Neuronal stem cell (in vitro differentiated cells): Measurements from ENCODE around the gene LAMC3.

Experiments used
- DNase-seq: peaks from one replicate; pipeline ENCODE4 v3.0.0-alpha.2; 2013; ENCODE audit warnings: low spot score
- H2AFZ ChIP-seq: one replicate; pipeline ENCODE4 v1.6.1; 2013; ENCODE audit warnings: mild to moderate bottlenecking, low read length, inconsistent platforms
- H2AK5ac ChIP-seq: 2 replicates; pipeline ENCODE4 v1.6.1; 2013; ENCODE audit warnings: low read depth, mild to moderate bottlenecking, inconsistent platforms, low read length, moderate library complexity, mixed read lengths
- H2BK120ac ChIP-seq: 2 replicates; pipeline ENCODE4 v1.6.1; 2013; ENCODE audit warnings: low read depth, mild to moderate bottlenecking, inconsistent platforms, low read length, moderate library complexity, mixed read lengths
- H2BK12ac ChIP-seq: one replicate; pipeline ENCODE4 v1.6.1; 2013; ENCODE audit warnings: low read length, inconsistent platforms
- H2BK15ac ChIP-seq: 2 replicates; pipeline ENCODE4 v1.6.1; 2013; ENCODE audit warnings: mild to moderate bottlenecking, low read length, inconsistent platforms, mixed read lengths
- H2BK5ac ChIP-seq: one replicate; pipeline ENCODE4 v1.6.1; 2013; ENCODE audit warnings: inconsistent platforms, mild to moderate bottlenecking, low read length, moderate library complexity
- H3K14ac ChIP-seq: one replicate; pipeline ENCODE4 v1.6.1; 2013; ENCODE audit warnings: low read length, inconsistent platforms
- H3K18ac ChIP-seq: 2 replicates; pipeline ENCODE4 v1.6.1; 2013; ENCODE audit warnings: low read length, inconsistent platforms
- H3K23ac ChIP-seq: 2 replicates; pipeline ENCODE4 v1.6.1; 2013; ENCODE audit warnings: low read depth, mild to moderate bottlenecking, mixed read lengths, low read length, inconsistent platforms; ENCODE audit not compliant: poor library complexity
- H3K27ac ChIP-seq: replicated peaks from 3 replicates; pipeline ENCODE4 v1.5.1; 2013; ENCODE audit warnings: low read length, inconsistent platforms
- H3K27me3 ChIP-seq, 3 experiments: 2 replicates each; pipeline ENCODE4 v1.6.1; 2013; ENCODE audit warnings: low read length in 3 of 3, mild to moderate bottlenecking in 2 of 3, inconsistent platforms in 1 of 3, low read depth in 1 of 3, mixed read lengths in 1 of 3, moderate library complexity in 1 of 3; ENCODE audit not compliant: control insufficient read depth in 3 of 3, insufficient read depth in 3 of 3
- H3K36me3 ChIP-seq, 2 donors: replicated peaks in 1 of 2; 2 replicates each; pipeline ENCODE4 v1.6.1; 2013; ENCODE audit warnings: low read length in 2 of 2; ENCODE audit not compliant: control insufficient read depth in 2 of 2, insufficient read depth in 2 of 2
- H3K4ac ChIP-seq: 2 replicates; pipeline ENCODE4 v1.6.1; 2013; ENCODE audit warnings: inconsistent platforms, mild to moderate bottlenecking, low read length, moderate library complexity
- H3K4me1 ChIP-seq, 2 donors: 1 replicate in 1 of 2; 2 replicates in 1 of 2; pipeline ENCODE4 v1.6.1; 2013; ENCODE audit warnings: low read length in 2 of 2, low read depth in 1 of 2; ENCODE audit not compliant: control insufficient read depth in 2 of 2, insufficient read depth in 1 of 2
- H3K4me2 ChIP-seq: one replicate; pipeline ENCODE4 v1.6.1; 2013; ENCODE audit warnings: mild to moderate bottlenecking, low read length, inconsistent platforms; ENCODE audit not compliant: insufficient read depth, poor library complexity, severe bottlenecking
- H3K4me3 ChIP-seq, 2 donors: 2 replicates each; pipeline ENCODE4 v1.5.1; 2013; ENCODE audit warnings: low read length in 2 of 2, mild to moderate bottlenecking in 2 of 2, inconsistent platforms in 1 of 2, moderate library complexity in 1 of 2
- H3K79me1 ChIP-seq: one replicate; pipeline ENCODE4 v1.6.1; 2013; ENCODE audit warnings: low read depth, mild to moderate bottlenecking, inconsistent platforms, low read length, moderate library complexity
- H3K9ac ChIP-seq: one replicate; pipeline ENCODE4 v1.6.1; 2013; ENCODE audit warnings: mild to moderate bottlenecking, low read depth, low read length, inconsistent platforms; ENCODE audit not compliant: poor library complexity
- H3K9me3 ChIP-seq, 2 donors: replicated peaks in 1 of 2; 2 replicates each; pipeline versions ENCODE3 to v1.6.1; 2013; ENCODE audit warnings: low read length in 2 of 2, mild to moderate bottlenecking in 2 of 2, inconsistent platforms in 1 of 2, low read depth in 1 of 2, mixed read lengths in 1 of 2, moderate library complexity in 1 of 2; ENCODE audit not compliant: control insufficient read depth in 2 of 2, insufficient read depth in 1 of 2
- H4K8ac ChIP-seq: one replicate; pipeline ENCODE4 v1.6.1; 2013; ENCODE audit warnings: low read depth, mild to moderate bottlenecking, inconsistent platforms, low read length, moderate library complexity
- H4K91ac ChIP-seq: one replicate; pipeline ENCODE4 v1.6.1; 2013; ENCODE audit warnings: low read length, low read depth, mild to moderate bottlenecking, inconsistent platforms; ENCODE audit not compliant: poor library complexity
- WGBS, 2 donors: extraction: QIAGEN DNeasy Blood & Tissue Kit; methylation state at CpG; one replicate each; pipeline ENCODE4 v1.1.7; 2013; ENCODE audit warnings: missing lambda C conversion rate in 2 of 2, mixed read lengths in 1 of 2; ENCODE audit not compliant: insufficient read length in 2 of 2, insufficient replicate concordance in 1 of 2; ENCODE audit errors: extremely low coverage in 2 of 2; 5-methylcytosine and 5-hydroxymethylcytosine counted together

Gene LAMC3

DNA sequence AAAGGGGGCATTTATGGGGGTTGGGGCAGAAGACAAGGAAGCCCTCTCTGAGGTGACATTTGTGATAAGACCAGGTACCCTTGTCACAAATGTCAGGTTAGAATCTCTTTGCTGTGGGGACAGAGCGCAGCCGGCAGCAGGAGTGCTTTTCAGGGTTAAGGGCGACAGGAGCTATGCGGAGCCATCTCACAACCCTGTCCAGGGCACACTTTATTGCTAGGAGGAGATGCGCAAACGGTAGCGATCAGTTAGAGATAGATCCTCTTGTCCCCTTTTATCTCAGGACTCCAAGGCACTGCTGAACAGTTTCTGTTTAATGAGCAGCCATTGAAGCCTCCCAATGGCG is 438 bp upstream of the LAMC3 start:
- no peak overlapping the region for H2BK5ac ChIP-seq
- H3K23ac ChIP-seq: peak overlapping the region; percentile 6
- H3K4me3 ChIP-seq: no peak overlapping the region
- H3K14ac ChIP-seq: no peak overlapping the region
- no peak overlapping the region for H3K9ac ChIP-seq
- no peak for DNase-seq
- no peak overlapping the region for H2BK120ac ChIP-seq
- peaks cover 4% of the 10 kb centered on the region in 2 donors for H3K9me3 ChIP-seq
- H2AK5ac ChIP-seq: no peak overlapping the region
- no peak overlapping the region for H4K8ac ChIP-seq
- peaks cover 10 to 41% (median 26%) of the 10 kb centered on the region in 3 experiments for H3K27me3 ChIP-seq
- H3K18ac ChIP-seq: no peak overlapping the region
- H3K4me2 ChIP-seq: no peak overlapping the region
- peak overlapping the region; percentile 64 for H2AFZ ChIP-seq
- H3K4ac ChIP-seq: no peak overlapping the region
- no peak overlapping the region for H2BK12ac ChIP-seq
- no peak overlapping the region for H3K27ac ChIP-seq
- WGBS, 2 donors: no CpG with 5 or more reads among the region's 8 CpGs
- no peak overlapping the region for H4K91ac ChIP-seq
- no peak overlapping the region for H2BK15ac ChIP-seq
- no peaks in the 10 kb centered on the region for H3K79me1 ChIP-seq
- no peaks in the 10 kb centered on the region for H3K36me3 ChIP-seq
- H3K4me1 ChIP-seq: peaks cover 12 to 16% of the 10 kb centered on the region in 2 donors

DNA sequence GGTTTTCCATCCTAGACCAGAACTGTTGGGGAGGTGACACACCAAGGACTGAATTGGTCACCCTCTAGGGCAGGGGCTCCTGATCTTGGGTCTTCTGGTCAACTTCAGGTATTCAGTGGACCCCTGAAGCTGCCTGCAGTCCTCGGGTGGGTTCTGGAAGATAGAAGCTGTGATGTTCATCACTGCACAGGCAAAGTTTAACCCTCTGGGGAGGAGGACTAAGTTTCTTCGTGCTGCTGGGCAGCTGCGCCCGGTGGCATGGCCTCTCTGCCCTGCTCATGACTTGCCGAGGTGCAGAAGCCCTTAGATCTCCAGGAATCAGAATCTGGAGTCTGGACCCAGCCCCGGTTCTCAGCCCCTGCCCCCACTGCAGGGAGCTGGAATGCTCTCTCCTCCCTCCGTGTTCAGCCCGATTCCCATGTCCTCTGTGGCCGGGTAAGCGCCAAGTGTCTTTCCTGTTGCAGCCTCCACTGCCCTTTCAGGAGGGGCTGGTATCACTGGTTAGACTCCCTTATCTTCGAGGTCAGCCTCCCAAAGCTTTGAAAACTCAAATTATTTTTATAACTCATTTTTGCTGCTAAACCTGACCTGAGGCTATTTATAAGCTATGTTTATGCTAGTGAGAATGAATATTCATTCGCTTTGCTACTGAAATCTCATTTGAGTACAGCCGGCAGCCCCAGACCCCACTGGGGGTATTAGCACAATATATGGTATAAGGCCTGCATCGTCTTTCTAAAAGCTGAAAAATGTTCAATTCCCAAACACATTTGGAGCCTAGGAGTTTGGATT is 1.7 kb downstream of the LAMC3 start:
- Histone ChIP-seq H3K9ac (no peak overlapping the region), H3K27ac (no peak overlapping the region), H2AK5ac (peak overlapping the region; percentile 5), H3K4me2 (no peak overlapping the region), H2AFZ (no peak overlapping the region), H3K4ac (no peak overlapping the region), H3K23ac (peak overlapping the region; percentile 100), H4K91ac (no peak overlapping the region), H3K4me1 (peaks cover 12 to 16% of the 10 kb centered on the region in 2 donors), H3K9me3 (peaks cover 0 to 2% of the 10 kb centered on the region in 2 donors), H3K18ac (no peak overlapping the region), H2BK15ac (no peak overlapping the region), H3K4me3 (no peak overlapping the region), H4K8ac (no peak overlapping the region), H2BK120ac (no peak overlapping the region), H3K79me1 (no peaks in the 10 kb centered on the region), H2BK12ac (no peak overlapping the region), H3K36me3 (no peaks in the 10 kb centered on the region), H3K14ac (peak overlapping the region; percentile 17), H3K27me3 (peaks cover 10 to 51% (median 26%) of the 10 kb centered on the region in 3 experiments), H2BK5ac (peak overlapping the region; percentile 75)
- WGBS, 2 donors: no CpG with 5 or more reads among the region's 14 CpGs
- no peak for DNase-seq

DNA sequence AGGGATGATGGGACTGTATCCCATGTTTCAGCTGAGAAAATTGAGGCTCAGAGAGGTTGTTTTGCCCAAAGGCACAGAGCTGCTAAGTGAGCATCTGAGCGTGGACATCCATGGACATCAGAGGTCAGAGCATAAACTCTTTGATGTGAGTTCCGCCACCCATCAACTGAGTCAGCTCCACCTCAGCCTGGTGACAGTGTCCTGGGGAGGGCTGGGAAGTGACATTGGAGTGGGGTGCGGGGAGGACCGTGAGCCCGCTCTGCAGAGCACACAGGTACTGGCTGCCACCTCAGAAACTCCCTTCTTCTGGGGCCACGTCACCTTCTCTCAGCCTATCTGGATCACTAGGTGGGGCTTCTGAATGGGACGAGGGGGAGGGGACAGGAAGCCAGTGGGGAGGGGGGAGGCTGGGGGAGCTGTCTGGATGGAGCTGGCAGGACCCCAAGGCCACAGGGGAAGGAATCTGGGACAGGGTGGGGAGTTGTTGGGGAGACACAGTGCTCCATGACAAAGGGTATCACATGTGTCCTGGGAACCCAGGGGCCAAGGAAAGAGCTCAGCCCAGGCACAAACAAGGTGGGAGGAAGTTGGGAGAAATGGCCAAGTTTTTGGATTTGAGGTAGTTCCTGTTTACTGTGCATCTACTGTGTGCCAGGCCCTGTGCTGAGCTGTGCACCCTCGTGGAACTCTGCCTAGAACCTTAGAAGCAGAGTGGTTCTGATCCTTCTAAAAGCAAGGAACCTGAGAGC is 2.5 kb downstream of the LAMC3 start:
- H3K23ac ChIP-seq: peak overlapping the region; percentile 100
- H3K4me3 ChIP-seq: no peak overlapping the region
- peaks cover 4 to 5% of the 10 kb centered on the region in 2 donors for H3K9me3 ChIP-seq
- peak overlapping the region; percentile 66 for H2AFZ ChIP-seq
- H3K4me1 ChIP-seq: peaks cover 12 to 16% of the 10 kb centered on the region in 2 donors
- H3K27ac ChIP-seq: no peak overlapping the region
- no peak overlapping the region for H3K4ac ChIP-seq
- H3K79me1 ChIP-seq: no peaks in the 10 kb centered on the region
- peak overlapping the region; percentile 48 for H3K18ac ChIP-seq
- no peak overlapping the region for H3K4me2 ChIP-seq
- H2BK12ac ChIP-seq: no peak overlapping the region
- no peak overlapping the region for H3K9ac ChIP-seq
- no peak overlapping the region for H4K91ac ChIP-seq
- peak overlapping the region; percentile 17 for H3K14ac ChIP-seq
- no peak overlapping the region for H4K8ac ChIP-seq
- H3K27me3 ChIP-seq: peaks cover 10 to 59% (median 26%) of the 10 kb centered on the region in 3 experiments
- no peak for DNase-seq
- H2BK5ac ChIP-seq: peak overlapping the region; percentile 75
- no peak overlapping the region for H2BK120ac ChIP-seq
- WGBS, 2 donors: no CpG with 5 or more reads among the region's 8 CpGs
- no peaks in the 10 kb centered on the region for H3K36me3 ChIP-seq
- no peak overlapping the region for H2AK5ac ChIP-seq
- H2BK15ac ChIP-seq: no peak overlapping the region

DNA sequence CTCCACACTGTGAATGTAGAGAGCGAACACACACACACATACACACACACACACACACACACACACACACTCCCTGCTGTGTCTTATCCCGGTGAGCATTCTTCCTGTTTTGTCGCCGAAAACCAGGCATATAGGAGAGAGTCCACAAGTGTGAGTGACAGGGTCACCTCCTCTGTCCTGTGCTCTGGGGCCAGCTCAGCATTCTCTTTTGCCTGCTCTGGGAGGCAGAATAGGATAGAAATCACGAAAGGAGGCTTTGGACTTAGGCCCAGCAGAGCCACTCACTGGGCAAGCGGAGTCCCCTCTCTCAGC is 3.0 kb downstream of the LAMC3 start:
- H3K14ac ChIP-seq: no peak overlapping the region
- H3K79me1 ChIP-seq: no peaks in the 10 kb centered on the region
- no peak overlapping the region for H2BK15ac ChIP-seq
- H3K4me2 ChIP-seq: no peak overlapping the region
- peak overlapping the region; percentile 92 for H3K23ac ChIP-seq
- H4K91ac ChIP-seq: no peak overlapping the region
- H2BK12ac ChIP-seq: no peak overlapping the region
- H3K36me3 ChIP-seq: no peaks in the 10 kb centered on the region
- no peak overlapping the region for H3K9ac ChIP-seq
- no peak overlapping the region for H3K27ac ChIP-seq
- no peak overlapping the region for H3K4me3 ChIP-seq
- H2AFZ ChIP-seq: peak overlapping the region; percentile 66
- no peak overlapping the region for H3K18ac ChIP-seq
- H3K4ac ChIP-seq: no peak overlapping the region
- H4K8ac ChIP-seq: no peak overlapping the region
- H2AK5ac ChIP-seq: no peak overlapping the region
- peaks cover 12 to 16% of the 10 kb centered on the region in 2 donors for H3K4me1 ChIP-seq
- H2BK120ac ChIP-seq: no peak overlapping the region
- H2BK5ac ChIP-seq: no peak overlapping the region
- H3K9me3 ChIP-seq: peaks cover 4 to 5% of the 10 kb centered on the region in 2 donors
- WGBS, 2 donors: no CpG with 5 or more reads among the region's 6 CpGs
- H3K27me3 ChIP-seq: peaks cover 10 to 63% (median 26%) of the 10 kb centered on the region in 3 experiments
- no peak for DNase-seq
